ENCODE results near the gene DBH. TPM values are rescaled to one million over a fixed set of nuclear protein-coding genes. Genes with fewer than 3 reads are reported as not detected.

Gene DBH
- total RNA-seq, 1 experiment from 2014 or later: not detected

Other genes with a start within 250 kb of the DBH start
- 24.6 TPM for gene REXO4, start 218.4 kb upstream of the DBH start, total RNA-seq (2021; ENCODE audit: unreplicated experiment)
- gene ADAMTS13, start 214.0 kb upstream of the DBH start, total RNA-seq (2021; ENCODE audit: unreplicated experiment): 9.2 TPM
- gene CACFD1, start 176.4 kb upstream of the DBH start, total RNA-seq (2021; ENCODE audit: unreplicated experiment): 6.9 TPM
- 10.7 TPM for gene SLC2A6, start 157.3 kb upstream of the DBH start, total RNA-seq (2021; ENCODE audit: unreplicated experiment)
- gene MYMK, start 111.4 kb upstream of the DBH start, total RNA-seq (2021; ENCODE audit: unreplicated experiment): not detected
- gene ADAMTSL2, start 101.7 kb upstream of the DBH start, total RNA-seq (2021; ENCODE audit: unreplicated experiment): not detected
- not detected for gene FAM163B, start 27.0 kb upstream of the DBH start, total RNA-seq (2021; ENCODE audit: unreplicated experiment)
- gene SARDH, start 102.0 kb downstream of the DBH start, total RNA-seq (2021; ENCODE audit: unreplicated experiment): 5.6 TPM